SK-N-SH treated with all-trans-retinoic acid at 6 μM for 48 hours (cell line): ENCODE results near the gene EID1.

ENCODE experiments used
- ARNTL ChIP-seq: fragments of 450-650 bp; formaldehyde crosslinking; IDR thresholded peaks from 2 replicates; pipeline ENCODE4 v1.5.0; 2020; ENCODE audit warnings: low read depth, mild to moderate bottlenecking, moderate library complexity, borderline replicate concordance
- BACH2 ChIP-seq: fragments of 250-450 bp; sonication (Bioruptor Pico); IDR thresholded peaks from 2 replicates; pipeline ENCODE4 v1.9.0; 2021; ENCODE audit warnings: mild to moderate bottlenecking, borderline replicate concordance
- ZFP3 ChIP-seq: fragments of 250-450 bp; sonication (Bioruptor Pico); IDR thresholded peaks from 2 replicates; pipeline ENCODE4 v1.5.0; 2020; ENCODE audit warnings: mild to moderate bottlenecking, moderate library complexity
- ZFP30 ChIP-seq: fragments of 450-650 bp; formaldehyde crosslinking; IDR thresholded peaks from 2 replicates; pipeline ENCODE4 v1.5.0; 2022; ENCODE audit warnings: mild to moderate bottlenecking, moderate library complexity

DNA sequence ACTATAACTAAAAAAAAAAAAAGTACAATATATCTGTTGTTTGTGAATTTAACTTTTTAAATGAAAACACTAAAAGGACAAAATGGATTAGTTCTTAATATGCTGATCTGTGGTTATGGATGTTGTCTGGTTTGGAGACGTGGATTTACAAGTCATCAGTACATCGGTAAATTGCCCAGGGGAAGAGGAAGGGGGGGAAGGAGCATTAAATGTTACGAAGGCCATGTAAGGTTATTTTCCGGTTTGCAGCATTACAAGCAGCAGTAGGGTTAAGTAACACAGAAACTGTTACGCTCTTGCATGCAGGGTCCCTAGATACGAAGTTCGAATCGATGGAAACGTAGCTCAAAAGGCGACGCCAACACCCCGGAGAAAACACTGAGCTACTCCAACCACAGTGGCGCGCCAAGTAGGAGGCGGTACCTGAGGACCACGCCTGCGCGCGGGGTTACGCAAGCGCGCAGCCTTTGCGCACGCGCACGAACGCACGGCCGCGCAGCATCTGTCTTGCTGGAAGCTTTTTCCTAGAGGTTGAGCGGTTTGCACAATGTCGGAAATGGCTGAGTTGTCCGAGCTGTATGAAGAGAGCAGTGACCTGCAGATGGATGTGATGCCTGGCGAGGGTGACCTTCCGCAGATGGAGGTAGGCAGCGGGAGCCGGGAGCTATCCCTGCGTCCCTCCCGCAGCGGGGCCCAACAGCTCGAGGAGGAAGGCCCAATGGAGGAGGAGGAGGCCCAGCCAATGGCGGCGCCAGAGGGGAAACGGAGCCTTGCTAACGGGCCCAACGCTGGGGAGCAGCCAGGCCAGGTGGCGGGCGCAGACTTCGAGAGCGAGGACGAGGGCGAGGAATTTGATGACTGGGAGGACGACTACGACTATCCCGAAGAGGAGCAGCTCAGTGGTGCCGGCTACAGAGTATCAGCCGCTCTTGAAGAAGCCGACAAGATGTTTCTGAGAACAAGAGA is at the start of gene EID1:
- TF ChIP-seq BACH2 (no peak), ZFP30 (CRISPR knock-in tag) (no peak), ARNTL (CRISPR knock-in tag) (no peak), ZFP3 (CRISPR knock-in tag) (no peak)
